ENCODE measurements around the gene NDUFB10.

The NDUFB10 gene

DNA sequence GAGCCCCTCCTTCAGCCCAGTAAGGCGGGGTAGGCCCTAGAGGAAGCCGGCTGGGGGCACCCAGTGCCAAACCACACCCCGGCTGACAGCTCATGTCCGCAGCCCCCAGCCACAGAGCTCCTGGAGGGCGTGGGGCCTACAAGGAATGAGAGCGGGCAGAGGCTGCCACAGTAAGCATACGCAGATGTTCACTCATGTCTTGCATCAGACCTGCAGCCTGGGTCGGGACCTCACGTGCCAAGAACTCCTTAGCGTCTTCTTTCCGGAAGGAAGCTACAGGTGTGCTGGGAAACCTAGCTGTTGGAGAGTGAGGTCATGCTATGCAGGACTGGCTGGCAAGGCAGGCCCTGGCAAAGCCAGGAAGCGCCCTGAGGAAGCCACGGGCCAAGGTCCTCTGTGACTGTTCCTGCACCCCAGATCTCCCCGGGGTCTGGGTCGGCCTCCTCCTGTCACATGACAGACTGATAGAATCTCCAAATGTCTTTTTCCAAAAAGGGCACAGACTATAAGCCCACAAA is 48.7 kb downstream of the NDUFB10 start:
- peaks cover 35 to 44% of the 10 kb centered on the region in 2 donors for H3K4me1 ChIP-seq (ENCODE audit: control insufficient read depth in 1 of 2, insufficient read depth in 2 of 2, low read length in 2 of 2)
- no peaks in the 10 kb centered on the region for H3K27me3 ChIP-seq (ENCODE audit: control insufficient read depth in 1 of 2, insufficient read depth in 2 of 2, low read length in 2 of 2)
- no peaks in the 10 kb centered on the region for H3K9me3 ChIP-seq (ENCODE audit: control insufficient read depth in 1 of 2, low read length in 2 of 2)
- H3K4me3 ChIP-seq (ENCODE audit: low read depth in 1 of 2, low read length in 2 of 2): peak overlapping the region; percentile 79 to 83
- peaks cover 0 to 10% of the 10 kb centered on the region in 2 donors for H3K36me3 ChIP-seq (ENCODE audit: control insufficient read depth in 1 of 2, insufficient read depth in 2 of 2, low read length in 2 of 2)
- H3K27ac ChIP-seq (ENCODE audit: low read depth, low read length): peak overlapping the region; percentile 70
- H3K9ac ChIP-seq (ENCODE audit: low read depth in 1 of 2, low read length in 2 of 2): peak overlapping the region; percentile 87 to 92

DNA sequence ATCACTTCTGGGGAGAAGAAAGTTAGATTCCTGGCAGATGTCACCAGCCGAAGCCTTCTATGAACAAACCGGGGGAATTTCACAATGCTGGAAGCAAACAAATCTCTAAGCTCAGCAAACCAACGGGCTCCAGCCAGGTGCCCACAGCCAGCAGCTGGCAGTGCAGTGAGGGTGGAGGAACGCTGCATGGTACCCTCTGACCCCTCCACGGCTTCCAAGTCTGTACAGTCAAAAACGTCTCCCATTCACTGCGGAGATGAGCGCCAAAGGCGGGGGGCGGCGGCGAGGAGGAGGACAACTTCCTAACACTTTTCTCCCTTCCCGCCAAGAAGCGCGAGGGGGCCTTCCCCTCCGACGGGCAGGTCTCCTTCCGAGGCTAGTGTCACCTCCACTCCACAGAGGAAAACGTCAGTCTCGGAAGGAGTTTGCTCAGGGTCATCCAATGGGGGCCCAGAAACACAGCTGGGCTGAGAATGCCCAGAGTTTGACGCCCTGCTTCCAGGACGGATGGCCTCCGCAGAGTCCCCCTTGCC is 49.4 kb downstream of the NDUFB10 start:
- H3K27me3 ChIP-seq (ENCODE audit: control insufficient read depth in 1 of 2, insufficient read depth in 2 of 2, low read length in 2 of 2): no peaks in the 10 kb centered on the region
- H3K9me3 ChIP-seq (ENCODE audit: control insufficient read depth in 1 of 2, low read length in 2 of 2): no peaks in the 10 kb centered on the region
- peaks cover 35 to 44% of the 10 kb centered on the region in 2 donors for H3K4me1 ChIP-seq (ENCODE audit: control insufficient read depth in 1 of 2, insufficient read depth in 2 of 2, low read length in 2 of 2)
- peak overlapping the region; percentile 70 for H3K27ac ChIP-seq (ENCODE audit: low read depth, low read length)
- peaks cover 0 to 4% of the 10 kb centered on the region in 2 donors for H3K36me3 ChIP-seq (ENCODE audit: control insufficient read depth in 1 of 2, insufficient read depth in 2 of 2, low read length in 2 of 2)
- H3K4me3 ChIP-seq (ENCODE audit: low read depth in 1 of 2, low read length in 2 of 2): peak overlapping the region; percentile 79 to 83
- H3K9ac ChIP-seq (ENCODE audit: low read depth in 1 of 2, low read length in 2 of 2): peak overlapping the region; percentile 87 to 92

- Histone ChIP-seq H3K36me3 (ENCODE audit: control insufficient read depth in 1 of 2, insufficient read depth in 2 of 2, low read length in 2 of 2) (peaks cover 0 to 4% of the 10 kb centered on the region in 2 donors), H3K9ac (ENCODE audit: low read depth in 1 of 2, low read length in 2 of 2) (peak overlapping the region; percentile 87 to 92), H3K4me3 (ENCODE audit: low read depth in 1 of 2, low read length in 2 of 2) (peak overlapping the region; percentile 79 to 83), H3K4me1 (ENCODE audit: control insufficient read depth in 1 of 2, insufficient read depth in 2 of 2, low read length in 2 of 2) (peaks cover 31 to 39% of the 10 kb centered on the region in 2 donors), H3K27me3 (ENCODE audit: control insufficient read depth in 1 of 2, insufficient read depth in 2 of 2, low read length in 2 of 2) (no peaks in the 10 kb centered on the region), H3K9me3 (ENCODE audit: control insufficient read depth in 1 of 2, low read length in 2 of 2) (no peaks in the 10 kb centered on the region), H3K27ac (ENCODE audit: low read depth, low read length) (peak overlapping the region; percentile 70)
Measured at GRCh38 chr16:2009164-2009711, 49.9 kb downstream of the NDUFB10 start.

DNA sequence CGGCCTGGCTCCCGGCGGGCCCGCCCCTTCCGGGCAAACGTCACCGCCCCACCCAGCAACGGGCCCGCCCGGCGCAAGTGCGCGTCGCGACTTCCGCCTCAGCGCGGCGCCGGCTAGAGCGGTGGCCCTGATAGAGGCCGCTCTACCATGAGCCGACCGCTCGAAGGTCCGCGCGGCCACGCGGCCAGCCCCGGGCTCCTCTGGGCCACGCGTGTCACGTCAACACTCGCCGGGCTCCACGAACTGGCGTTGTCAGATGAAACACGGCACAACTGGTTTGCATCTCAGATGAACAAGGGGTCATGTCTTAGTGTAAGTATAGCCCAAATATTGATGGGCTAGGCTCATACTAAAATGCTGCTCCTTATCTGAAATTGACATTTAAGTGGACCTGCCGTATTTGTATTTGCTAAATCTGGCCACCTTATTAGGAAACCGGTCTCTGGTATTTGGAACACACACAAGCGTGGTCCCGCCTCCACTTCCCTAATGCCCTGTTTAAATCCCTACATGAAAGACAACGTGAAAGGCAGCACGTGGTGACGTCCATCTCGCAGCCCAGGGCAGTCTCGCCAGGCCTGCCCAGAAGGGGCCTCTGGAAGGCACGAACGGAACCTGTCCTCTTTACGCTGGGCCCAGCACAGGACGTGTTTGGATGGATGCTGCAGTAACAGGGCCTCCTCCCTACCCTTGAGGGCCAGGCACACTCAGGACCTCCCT is 50.6 kb downstream of the NDUFB10 start, which contains the start of gene ZNF598:
ZNF598 (minus strand) TSS at position 31 of the 720 bp plus-strand sequence.
- Histone ChIP-seq H3K4me1 (ENCODE audit: control insufficient read depth in 1 of 2, insufficient read depth in 2 of 2, low read length in 2 of 2) (peaks cover 29 to 33% of the 10 kb centered on the region in 2 donors), H3K27ac (ENCODE audit: low read depth, low read length) (peak within 1 kb of the TSS; percentile 70), H3K9me3 (ENCODE audit: control insufficient read depth in 1 of 2, low read length in 2 of 2) (no peaks in the 10 kb centered on the region), H3K4me3 (ENCODE audit: low read depth in 1 of 2, low read length in 2 of 2) (peak within 1 kb of the TSS; percentile 79 to 84), H3K27me3 (ENCODE audit: control insufficient read depth in 1 of 2, insufficient read depth in 2 of 2, low read length in 2 of 2) (no peaks in the 10 kb centered on the region), H3K36me3 (ENCODE audit: control insufficient read depth in 1 of 2, insufficient read depth in 2 of 2, low read length in 2 of 2) (peaks cover 0 to 4% of the 10 kb centered on the region in 2 donors), H3K9ac (ENCODE audit: low read depth in 1 of 2, low read length in 2 of 2) (peak within 1 kb of the TSS; percentile 87 to 92)

Measured in duodenal mucosa (tissue), 2 donors.